ENCODE results near the gene UBAC2.
A peak's percentile ranks its signal among the peaks of the same experiment; 100 is the strongest.

The UBAC2 gene

GRCh38 chr13:99174533-99175100 is 26.0 kb upstream of the UBAC2 start:
- H3K36me3 ChIP-seq, result no peaks in the 10 kb centered on the region
- H3K9me3 ChIP-seq (ENCODE audit: severe bottlenecking), result no peaks in the 10 kb centered on the region
- no peak for DNase-seq
- H3K27ac ChIP-seq, result no peak overlapping the region
- H3K27me3 ChIP-seq (ENCODE audit: insufficient read depth, low read depth, severe bottlenecking), result no peaks in the 10 kb centered on the region
- H3K4me3 ChIP-seq (ENCODE audit: low read depth, low read length), result no peak overlapping the region
- TF ChIP-seq, protein P1, sequence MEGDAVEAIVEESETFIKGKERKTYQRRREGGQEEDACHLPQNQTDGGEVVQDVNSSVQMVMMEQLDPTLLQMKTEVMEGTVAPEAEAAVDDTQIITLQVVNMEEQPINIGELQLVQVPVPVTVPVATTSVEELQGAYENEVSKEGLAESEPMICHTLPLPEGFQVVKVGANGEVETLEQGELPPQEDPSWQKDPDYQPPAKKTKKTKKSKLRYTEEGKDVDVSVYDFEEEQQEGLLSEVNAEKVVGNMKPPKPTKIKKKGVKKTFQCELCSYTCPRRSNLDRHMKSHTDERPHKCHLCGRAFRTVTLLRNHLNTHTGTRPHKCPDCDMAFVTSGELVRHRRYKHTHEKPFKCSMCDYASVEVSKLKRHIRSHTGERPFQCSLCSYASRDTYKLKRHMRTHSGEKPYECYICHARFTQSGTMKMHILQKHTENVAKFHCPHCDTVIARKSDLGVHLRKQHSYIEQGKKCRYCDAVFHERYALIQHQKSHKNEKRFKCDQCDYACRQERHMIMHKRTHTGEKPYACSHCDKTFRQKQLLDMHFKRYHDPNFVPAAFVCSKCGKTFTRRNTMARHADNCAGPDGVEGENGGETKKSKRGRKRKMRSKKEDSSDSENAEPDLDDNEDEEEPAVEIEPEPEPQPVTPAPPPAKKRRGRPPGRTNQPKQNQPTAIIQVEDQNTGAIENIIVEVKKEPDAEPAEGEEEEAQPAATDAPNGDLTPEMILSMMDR (IDR thresholded peaks at IDR 0.05; ENCODE audit: low read depth, low read length), result no peak

- H3K27ac ChIP-seq, result no peak overlapping the region
- peak; percentile 94 for DNase-seq
- H3K4me3 ChIP-seq (ENCODE audit: low read depth, low read length), result no peak overlapping the region; the same call in 1 of the 2 replicates
- H3K27me3 ChIP-seq (ENCODE audit: insufficient read depth, low read depth, severe bottlenecking), result no peaks in the 10 kb centered on the region
- no peaks in the 10 kb centered on the region for H3K36me3 ChIP-seq
- H3K9me3 ChIP-seq (ENCODE audit: severe bottlenecking), result no peaks in the 10 kb centered on the region
- TF ChIP-seq, protein P1 (IDR thresholded peaks at IDR 0.05; ENCODE audit: low read depth, low read length), result peak; percentile 100
Measured at GRCh38 chr13:99176309-99177276, 24.1 kb upstream of the UBAC2 start.

DNA sequence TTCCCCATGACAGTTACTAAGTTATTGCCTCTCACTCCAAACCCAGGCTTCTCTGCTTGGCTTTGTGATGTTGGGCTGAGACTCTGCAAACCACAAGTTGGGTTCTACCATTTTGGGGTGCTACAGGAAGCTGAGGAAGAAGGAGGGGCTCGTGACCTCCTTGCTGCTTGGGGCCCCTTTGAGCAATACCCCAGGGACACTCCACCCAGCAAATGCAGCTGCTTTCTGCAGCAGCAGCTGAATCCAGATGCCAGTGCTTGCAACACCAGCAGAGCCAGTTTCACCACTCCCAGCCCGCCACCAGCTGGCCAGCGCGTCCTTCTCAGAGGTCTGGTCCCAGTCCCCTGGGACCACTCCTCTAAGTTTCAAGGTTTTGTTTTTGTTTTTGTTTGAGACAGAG is 22.0 kb upstream of the UBAC2 start:
- H3K36me3 ChIP-seq, result no peaks in the 10 kb centered on the region
- DNase-seq, result no peak
- H3K27ac ChIP-seq, result no peak overlapping the region
- no peak overlapping the region for H3K4me3 ChIP-seq (ENCODE audit: low read depth, low read length)
- H3K9me3 ChIP-seq (ENCODE audit: severe bottlenecking), result peaks cover 4% of the 10 kb centered on the region
- TF ChIP-seq, protein P1 (IDR thresholded peaks at IDR 0.05; ENCODE audit: low read depth, low read length), result no peak
- no peaks in the 10 kb centered on the region for H3K27me3 ChIP-seq (ENCODE audit: insufficient read depth, low read depth, severe bottlenecking)

GRCh38 chr13:99179460-99179859 is 21.2 kb upstream of the UBAC2 start:
- Histone ChIP-seq H3K36me3 (no peaks in the 10 kb centered on the region), H3K27ac (no peak overlapping the region), H3K4me3 (ENCODE audit: low read depth, low read length) (no peak overlapping the region), H3K27me3 (ENCODE audit: insufficient read depth, low read depth, severe bottlenecking) (no peaks in the 10 kb centered on the region), H3K9me3 (ENCODE audit: severe bottlenecking) (peaks cover 4% of the 10 kb centered on the region)
- DNase-seq, result no peak
- TF ChIP-seq, protein P1 (IDR thresholded peaks at IDR 0.05; ENCODE audit: low read depth, low read length), result no peak

DNA sequence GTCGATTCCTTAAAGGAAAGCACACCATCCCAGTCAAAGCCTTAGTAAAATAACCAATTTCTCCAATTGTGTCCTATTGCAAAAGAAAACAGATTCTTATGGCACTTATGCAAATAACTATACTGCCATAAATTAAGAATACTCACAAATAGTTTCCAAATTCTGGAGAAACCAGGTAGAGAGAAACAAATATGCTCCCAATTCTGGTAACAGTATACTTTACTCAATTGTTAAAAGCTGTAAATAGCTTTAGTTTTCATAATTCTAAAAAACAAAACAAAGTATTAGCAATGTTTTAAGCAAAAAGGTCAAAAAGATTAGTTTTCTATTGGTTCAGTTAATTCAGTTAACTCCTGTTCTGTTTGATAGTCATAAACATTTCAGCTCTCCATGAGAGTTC is 18.2 kb upstream of the UBAC2 start:
- H3K27me3 ChIP-seq (ENCODE audit: insufficient read depth, low read depth, severe bottlenecking), result no peaks in the 10 kb centered on the region
- no peak overlapping the region for H3K27ac ChIP-seq
- H3K36me3 ChIP-seq, result no peaks in the 10 kb centered on the region
- peaks cover 4% of the 10 kb centered on the region for H3K9me3 ChIP-seq (ENCODE audit: severe bottlenecking)
- H3K4me3 ChIP-seq (ENCODE audit: low read depth, low read length), result no peak overlapping the region
- no peak for DNase-seq
- TF ChIP-seq, protein P1 (IDR thresholded peaks at IDR 0.05; ENCODE audit: low read depth, low read length), result no peak

Data from WERI-Rb-1 (cell line).